ENCODE results near the gene PTPN13. TPM values are rescaled to one million over a fixed set of nuclear protein-coding genes. Genes with fewer than 3 reads are reported as not detected.

Gene PTPN13
- total RNA-seq, 2 experiments from 2014 or later = 4.7 to 5.3 TPM

DNA sequence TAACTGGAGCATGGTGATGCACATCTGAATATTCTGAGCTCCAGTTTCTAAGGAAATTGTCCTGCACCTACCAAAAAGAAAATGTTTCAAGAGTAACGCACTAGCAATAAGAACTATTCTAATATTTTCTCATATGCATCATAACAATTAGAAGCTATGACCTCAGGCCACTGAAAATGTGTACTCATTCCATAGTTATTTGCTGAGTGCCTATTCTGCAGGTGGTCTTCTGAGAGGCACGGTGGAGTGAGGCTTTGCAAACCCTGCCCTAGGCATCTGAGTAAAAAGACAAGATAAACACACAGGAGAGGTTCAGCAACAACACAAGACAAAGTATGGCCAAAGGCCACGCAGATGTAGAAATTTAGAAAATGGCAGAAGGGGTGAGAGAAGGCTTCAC, 231.4 kb downstream of the PTPN13 start:
- Mint-ChIP-seq H3K9me3 (no peaks in the 10 kb centered on the region), H3K4me1 (no peaks in the 10 kb centered on the region), H3K36me3 (ENCODE audit: low read depth) (no peaks in the 10 kb centered on the region), H3K27ac (no peak overlapping the region), H3K27me3 (no peaks in the 10 kb centered on the region), H3K4me3 (no peak overlapping the region)
- POLR2A ChIA-PET = no interaction called here
- DNase-seq = no peak
- CTCF ChIA-PET = no interaction called here

DNA sequence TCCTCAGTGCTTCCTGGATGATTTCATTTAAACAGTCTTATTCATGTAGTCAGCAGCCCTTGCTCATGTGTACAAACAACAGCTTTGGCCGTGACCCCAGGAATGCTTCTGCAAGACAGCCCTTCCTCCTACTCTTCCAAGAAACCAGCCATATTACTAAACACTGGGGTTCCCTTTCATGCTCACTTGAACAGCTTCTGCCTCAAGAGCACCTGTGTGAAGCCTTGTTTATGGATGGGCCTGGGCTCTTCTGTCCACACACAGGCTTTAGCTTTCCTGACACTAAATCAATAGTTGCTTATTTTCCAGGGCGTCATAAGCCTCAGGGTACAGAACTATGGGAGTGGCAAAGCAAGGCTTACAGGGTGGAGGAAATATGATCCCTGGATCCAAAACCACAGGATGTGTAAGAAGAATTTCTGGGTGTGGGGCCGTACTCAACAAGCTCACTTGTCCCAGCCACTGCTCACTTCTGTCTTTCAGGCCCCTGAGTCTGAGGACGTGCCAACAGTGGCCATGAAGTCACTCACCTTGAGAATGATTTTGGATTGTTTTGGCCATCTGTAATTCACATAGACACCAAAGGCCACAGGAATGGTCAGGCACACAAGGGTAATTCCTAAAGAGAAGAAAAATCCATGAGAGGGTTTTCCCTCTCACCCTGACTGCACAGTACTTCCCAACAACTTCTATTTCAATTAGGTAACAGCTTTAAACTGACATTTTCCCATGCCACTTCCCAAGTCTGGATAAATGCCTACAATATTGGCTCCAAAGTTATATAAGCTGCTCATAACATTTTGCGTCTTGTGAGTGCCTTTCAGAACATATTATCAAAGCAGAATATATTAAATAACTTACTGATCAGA, 237.4 kb downstream of the PTPN13 start:
- Mint-ChIP-seq H3K27me3 (no peaks in the 10 kb centered on the region), H3K9me3 (no peaks in the 10 kb centered on the region), H3K36me3 (ENCODE audit: low read depth) (no peaks in the 10 kb centered on the region), H3K4me1 (no peaks in the 10 kb centered on the region), H3K4me3 (no peak overlapping the region), H3K27ac (no peak overlapping the region)
- DNase-seq = no peak
- CTCF ChIA-PET = no interaction called here
- POLR2A ChIA-PET = no interaction called here

DNA sequence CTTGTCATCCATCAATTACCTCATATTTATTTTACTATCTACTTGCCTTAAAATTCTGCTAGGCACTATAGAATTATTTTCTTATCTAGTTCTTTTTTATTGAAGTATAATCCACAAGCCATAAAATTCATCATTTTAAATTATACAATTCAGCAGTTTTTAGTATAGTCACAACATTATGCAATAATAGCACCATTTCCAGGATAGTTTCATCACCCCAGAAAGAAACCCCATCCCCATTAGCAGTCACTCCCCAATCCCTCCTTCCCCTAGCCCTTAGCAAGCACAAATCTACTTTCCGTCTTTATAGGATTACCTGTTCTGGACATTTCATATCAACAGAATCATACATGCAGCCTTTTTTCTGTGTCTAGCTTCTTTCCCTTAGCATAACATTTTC, 239.5 kb downstream of the PTPN13 start:
- Mint-ChIP-seq H3K4me1 (no peaks in the 10 kb centered on the region), H3K9me3 (no peaks in the 10 kb centered on the region), H3K27ac (no peak overlapping the region), H3K27me3 (no peaks in the 10 kb centered on the region), H3K36me3 (ENCODE audit: low read depth) (no peaks in the 10 kb centered on the region), H3K4me3 (no peak overlapping the region)
- ChIA-PET POLR2A (no interaction called here), CTCF (no interaction called here)
- no peak for DNase-seq

DNA sequence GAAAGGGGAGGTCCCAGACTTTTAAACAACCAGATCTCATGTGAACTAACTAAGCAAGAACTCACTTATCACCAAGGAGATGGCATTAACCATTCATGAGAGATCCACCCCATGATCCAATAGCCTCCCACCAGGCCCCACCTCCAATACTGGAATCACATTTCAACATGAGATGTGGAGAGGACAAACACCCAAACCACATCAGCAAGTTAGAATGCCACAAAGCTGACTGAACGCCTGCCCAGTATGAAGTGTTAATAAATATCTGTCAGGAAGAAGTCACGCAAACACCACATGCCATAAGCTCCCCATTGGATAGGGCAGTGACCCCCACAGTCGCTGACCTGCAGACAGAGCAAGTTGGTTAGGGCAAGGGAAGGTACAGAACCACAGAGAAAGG, 240.8 kb downstream of the PTPN13 start:
- ChIA-PET POLR2A (no interaction called here), CTCF (no interaction called here)
- no peaks in the 10 kb centered on the region for H3K36me3 Mint-ChIP-seq (ENCODE audit: low read depth)

DNA sequence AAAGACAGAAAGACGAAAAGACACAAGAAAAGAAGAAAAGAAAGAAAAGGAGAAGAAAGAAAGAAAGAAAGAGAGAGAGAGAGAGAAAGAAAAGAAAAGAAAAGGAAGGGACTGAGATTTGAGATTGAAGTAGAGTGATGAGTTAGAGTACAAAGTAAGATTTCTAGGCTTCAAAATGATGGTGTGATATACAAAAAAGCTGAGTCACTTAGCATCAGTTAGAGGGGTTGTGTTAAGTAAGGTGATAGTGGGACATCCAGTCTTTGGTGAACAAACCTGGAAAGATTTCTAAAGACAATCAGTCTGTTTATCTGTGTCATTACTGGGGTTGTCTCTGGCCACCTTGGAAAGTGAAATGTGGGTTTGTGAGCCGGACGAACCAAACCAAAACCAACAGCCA, 241.6 kb downstream of the PTPN13 start:
- Mint-ChIP-seq H3K27ac (no peak overlapping the region), H3K27me3 (no peaks in the 10 kb centered on the region), H3K36me3 (ENCODE audit: low read depth) (no peaks in the 10 kb centered on the region), H3K9me3 (no peaks in the 10 kb centered on the region), H3K4me1 (no peaks in the 10 kb centered on the region), H3K4me3 (no peak overlapping the region)
- POLR2A ChIA-PET = no interaction called here
- no peak for DNase-seq
- CTCF ChIA-PET = no interaction called here

More for the DNA sequence above, 240.8 kb downstream of the PTPN13 start:
- Mint-ChIP-seq H3K9me3 (no peaks in the 10 kb centered on the region), H3K27ac (no peak overlapping the region), H3K27me3 (no peaks in the 10 kb centered on the region), H3K4me3 (no peak overlapping the region), H3K4me1 (no peaks in the 10 kb centered on the region)
- DNase-seq = no peak

DNA sequence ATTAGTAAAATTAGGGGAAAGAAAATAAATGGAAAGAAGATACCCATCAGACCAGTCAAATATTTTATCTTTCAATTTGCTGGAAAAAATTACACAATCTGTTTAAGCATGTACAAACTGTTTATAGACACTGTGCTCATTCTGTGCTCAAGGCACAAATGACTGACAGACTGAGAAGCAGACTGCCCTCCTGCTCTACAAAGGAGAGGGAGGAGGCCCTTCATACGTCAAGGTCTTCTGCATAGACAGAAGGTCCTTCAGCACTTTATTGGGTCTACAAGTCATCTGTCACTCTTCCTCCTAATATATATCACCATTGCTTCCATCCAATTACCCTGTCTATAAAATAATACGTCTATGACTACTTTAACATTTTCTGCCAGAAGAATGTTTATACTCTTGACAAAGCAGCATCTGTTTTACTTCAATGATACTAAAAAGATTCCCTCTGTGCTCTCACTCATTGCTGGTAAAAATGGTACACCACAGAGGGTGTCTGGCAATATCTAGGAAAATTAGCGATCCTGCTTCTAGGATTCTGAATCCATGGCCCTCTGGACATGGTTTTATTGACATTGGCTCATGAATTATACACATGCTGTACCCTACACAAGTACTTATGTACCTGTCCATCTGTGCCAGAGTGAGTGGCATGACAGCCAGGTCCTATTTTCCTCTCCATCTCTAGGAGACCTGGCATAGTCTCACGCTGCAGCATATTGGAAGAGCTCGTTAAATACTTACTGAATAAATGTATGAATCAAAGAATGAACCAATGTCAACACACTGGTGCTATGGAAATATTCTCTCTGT, 243.8 kb downstream of the PTPN13 start:
- no peak for DNase-seq
- H3K9me3 Mint-ChIP-seq = no peaks in the 10 kb centered on the region
- no peaks in the 10 kb centered on the region for H3K27me3 Mint-ChIP-seq
- no peak overlapping the region for H3K27ac Mint-ChIP-seq
- H3K36me3 Mint-ChIP-seq (ENCODE audit: low read depth) = no peaks in the 10 kb centered on the region
- H3K4me3 Mint-ChIP-seq = no peak overlapping the region
- H3K4me1 Mint-ChIP-seq = no peaks in the 10 kb centered on the region
- CTCF ChIA-PET = no interaction called here
- POLR2A ChIA-PET = no interaction called here

- no peaks in the 10 kb centered on the region for H3K4me1 Mint-ChIP-seq
- no peaks in the 10 kb centered on the region for H3K27me3 Mint-ChIP-seq
- H3K36me3 Mint-ChIP-seq (ENCODE audit: low read depth) = no peaks in the 10 kb centered on the region
- ChIA-PET CTCF (no interaction called here), POLR2A (no interaction called here)
- no peak overlapping the region for H3K27ac Mint-ChIP-seq
- H3K9me3 Mint-ChIP-seq = no peaks in the 10 kb centered on the region
- DNase-seq = no peak
- no peak overlapping the region for H3K4me3 Mint-ChIP-seq
Measured at GRCh38 chr4:86840858-86841257, 246.7 kb downstream of the PTPN13 start.

DNA sequence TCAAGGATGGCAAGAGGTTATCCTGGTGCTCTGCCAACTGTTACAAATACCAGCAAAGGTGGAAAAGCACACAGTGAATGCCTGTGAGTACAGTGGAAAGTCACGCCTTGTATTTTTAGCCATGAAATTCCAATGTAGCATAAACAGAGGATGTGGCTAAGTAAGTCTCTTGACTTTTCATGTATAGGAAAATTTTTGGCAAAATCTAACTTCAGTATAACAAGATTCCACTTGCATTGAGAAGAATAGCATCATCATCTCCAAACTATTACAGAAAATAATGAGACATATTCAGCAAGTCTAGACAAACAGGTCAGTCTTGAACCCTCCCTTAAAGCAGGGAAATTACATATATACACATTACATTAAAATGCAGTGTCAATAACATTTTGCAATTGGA, 247.2 kb downstream of the PTPN13 start:
- ChIA-PET CTCF (no interaction called here), POLR2A (no interaction called here)
- Mint-ChIP-seq H3K4me1 (no peaks in the 10 kb centered on the region), H3K27ac (no peak overlapping the region), H3K9me3 (no peaks in the 10 kb centered on the region), H3K27me3 (no peaks in the 10 kb centered on the region), H3K4me3 (no peak overlapping the region), H3K36me3 (ENCODE audit: low read depth) (no peaks in the 10 kb centered on the region)
- DNase-seq = no peak

GRCh38 chr4:86845593-86845992, 251.5 kb downstream of the PTPN13 start:
- Mint-ChIP-seq H3K9me3 (no peaks in the 10 kb centered on the region), H3K27ac (no peak overlapping the region), H3K27me3 (no peaks in the 10 kb centered on the region), H3K4me3 (no peak overlapping the region), H3K4me1 (no peaks in the 10 kb centered on the region), H3K36me3 (ENCODE audit: low read depth) (no peaks in the 10 kb centered on the region)
- DNase-seq = no peak
- ChIA-PET POLR2A (no interaction called here), CTCF (no interaction called here)

DNA sequence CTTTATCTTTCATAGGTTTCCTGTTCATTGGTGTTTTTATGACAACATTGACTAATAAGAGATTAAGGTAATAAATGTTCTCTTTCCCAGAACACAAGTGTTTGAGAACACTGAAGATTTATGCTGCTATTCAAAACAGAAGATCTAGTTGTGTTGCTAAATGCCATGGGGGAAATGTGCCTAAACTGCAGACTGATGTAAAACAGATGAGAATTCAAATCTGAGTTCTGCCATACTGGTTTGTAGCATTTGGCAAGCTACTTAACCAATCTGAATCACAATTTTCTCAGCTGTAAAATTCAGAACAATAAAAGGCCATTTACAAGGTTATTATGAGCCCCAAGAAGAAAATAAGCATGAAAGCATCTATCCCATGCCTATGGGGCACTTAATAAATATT, 252.8 kb downstream of the PTPN13 start:
- no peak for DNase-seq
- H3K27me3 Mint-ChIP-seq = no peaks in the 10 kb centered on the region
- no peak overlapping the region for H3K27ac Mint-ChIP-seq
- H3K4me3 Mint-ChIP-seq = no peak overlapping the region
- H3K9me3 Mint-ChIP-seq = no peaks in the 10 kb centered on the region
- H3K4me1 Mint-ChIP-seq = no peaks in the 10 kb centered on the region
- H3K36me3 Mint-ChIP-seq (ENCODE audit: low read depth) = no peaks in the 10 kb centered on the region
- POLR2A ChIA-PET = no interaction called here
- CTCF ChIA-PET = no interaction called here

GRCh38 chr4:86847571-86847970, 253.5 kb downstream of the PTPN13 start:
- Mint-ChIP-seq H3K27me3 (no peaks in the 10 kb centered on the region), H3K36me3 (ENCODE audit: low read depth) (no peaks in the 10 kb centered on the region), H3K4me1 (no peaks in the 10 kb centered on the region), H3K4me3 (no peak overlapping the region), H3K9me3 (no peaks in the 10 kb centered on the region), H3K27ac (no peak overlapping the region)
- DNase-seq = no peak
- ChIA-PET POLR2A (no interaction called here), CTCF (no interaction called here)

- POLR2A ChIA-PET = no interaction called here
Measured at GRCh38 chr4:86848136-86848535, 254.0 kb downstream of the PTPN13 start.

DNA sequence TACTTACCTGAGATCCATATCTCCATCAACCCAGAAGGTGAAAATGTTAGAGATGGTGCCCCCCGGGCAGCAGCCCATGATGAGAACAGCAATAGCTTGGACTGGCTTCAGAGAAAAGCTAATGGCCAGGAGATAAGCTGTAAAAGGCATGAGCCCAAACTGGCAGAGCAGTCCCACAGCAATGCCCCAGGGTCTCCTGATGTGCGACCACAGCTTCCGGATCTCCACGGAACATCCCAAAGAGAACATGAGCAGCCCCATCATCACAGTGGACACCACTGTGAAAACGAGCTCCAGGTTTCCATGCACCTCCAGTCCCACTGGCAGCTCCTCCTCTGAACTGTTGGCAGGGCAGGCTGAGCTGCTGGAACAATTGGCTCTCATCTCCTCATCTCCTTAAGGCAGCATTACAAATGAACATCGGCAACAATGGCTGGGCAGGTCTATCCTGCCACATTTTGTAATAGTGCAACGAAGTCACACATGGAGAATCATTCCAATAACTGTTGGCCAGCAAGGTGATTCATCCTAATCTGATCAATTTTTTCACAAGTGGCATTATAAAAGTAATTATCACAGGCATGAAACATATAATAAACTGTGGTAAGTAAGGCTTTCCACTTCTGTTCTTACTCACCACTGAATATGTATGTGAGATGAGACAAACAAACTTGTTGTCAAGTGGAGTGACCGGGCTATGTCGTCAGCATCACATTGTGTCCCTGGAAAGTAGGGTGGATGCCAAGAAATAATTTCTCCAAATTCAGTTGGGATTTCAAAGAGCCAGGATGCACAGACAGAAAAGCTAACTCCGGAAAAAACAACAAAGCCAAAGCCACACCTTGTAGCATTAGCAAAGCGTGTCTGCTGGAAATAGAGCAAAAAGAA, 254.9 kb downstream of the PTPN13 start, which contains the start of gene SLC10A6:
Gene SLC10A6, minus strand, starts transcription at position 653 of the 888 bp plus-strand sequence. Its CDS starts 269 bp downstream, at position 384.
- CTCF ChIA-PET = no interaction called here
- no peaks in the 10 kb centered on the region for H3K4me1 Mint-ChIP-seq
- DNase-seq = no peak
- H3K27me3 Mint-ChIP-seq = no peaks in the 10 kb centered on the region
- no peaks in the 10 kb centered on the region for H3K36me3 Mint-ChIP-seq (ENCODE audit: low read depth)
- H3K27ac Mint-ChIP-seq = no peak within 1 kb of the TSS
- POLR2A ChIA-PET = no interaction called here
- H3K4me3 Mint-ChIP-seq = no peak within 1 kb of the TSS
- H3K9me3 Mint-ChIP-seq = no peaks in the 10 kb centered on the region

More at GRCh38 chr4:86848136-86848535, 254.0 kb downstream of the PTPN13 start:
- Mint-ChIP-seq H3K27ac (no peak overlapping the region), H3K9me3 (no peaks in the 10 kb centered on the region), H3K27me3 (no peaks in the 10 kb centered on the region), H3K4me3 (no peak overlapping the region), H3K36me3 (ENCODE audit: low read depth) (no peaks in the 10 kb centered on the region), H3K4me1 (no peaks in the 10 kb centered on the region)
- CTCF ChIA-PET = no interaction called here
- no peak for DNase-seq

Data from activated CD4-positive, alpha-beta memory T cell treated with anti-CD3 and anti-CD28 coated beads, Interleukin-2, amount 10 ng/mL, durations not matched to agents 7 days and 5 days (primary cell).